Measurements from ENCODE around the gene OR10G8. TPM values are rescaled to one million over a fixed set of nuclear protein-coding genes. Genes with fewer than 3 reads are reported as not detected.

OR10G8 gene
- total RNA-seq, 2 experiments from 2014 or later, result not detected

DNA sequence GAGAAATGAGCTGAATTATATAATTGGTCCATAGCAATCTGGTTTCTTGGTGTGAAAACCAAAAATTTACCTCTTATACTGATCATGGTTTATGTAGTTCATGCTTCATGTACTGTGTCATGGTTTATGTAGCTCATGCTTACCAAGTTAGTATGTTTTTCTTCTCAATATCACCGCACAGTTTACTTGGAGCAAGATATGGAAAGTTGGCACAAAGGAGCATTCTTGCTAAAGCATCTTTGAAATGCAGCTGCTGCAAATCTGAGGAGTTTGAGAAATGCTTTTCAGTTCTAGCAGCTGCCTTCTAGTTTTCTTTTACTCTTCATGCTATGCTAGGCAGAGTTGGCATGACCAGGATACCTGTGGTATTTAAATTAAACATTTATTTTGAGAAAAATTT is 10.1 kb downstream of the OR10G8 start:
- Histone ChIP-seq H3K4me1 (ENCODE audit: insufficient read depth, low read length, poor library complexity, severe bottlenecking) (no peaks in the 10 kb centered on the region), H3K79me2 (ENCODE audit: insufficient read depth, low read depth, low read length) (no peaks in the 10 kb centered on the region), H2AFZ (ENCODE audit: low read length) (no peak overlapping the region), H4K20me1 (ENCODE audit: insufficient read depth, low read length) (no peaks in the 10 kb centered on the region), H3K27ac (ENCODE audit: low read depth, low read length, poor library complexity, severe bottlenecking) (no peak overlapping the region), H3K9me3 (ENCODE audit: low read length) (no peaks in the 10 kb centered on the region), H3K4me3 (ENCODE audit: low read depth, low read length, poor library complexity, severe bottlenecking) (no peak overlapping the region), H3K9me2 (ENCODE audit: insufficient read depth, low read length) (no peaks in the 10 kb centered on the region), H3K4me2 (ENCODE audit: low read length) (no peak overlapping the region), H3K36me3 (ENCODE audit: insufficient read depth, low read length) (no peaks in the 10 kb centered on the region)
- ChIA-PET CTCF (ENCODE audit: unreplicated experiment) (no interaction called here), POLR2A (interaction anchor here (0.6 kb wide), 1 partner anchor 127 kb away, joined by 3 read pairs; no protein-coding TSS in a partner anchor)
- TF ChIP-seq, protein P1, sequence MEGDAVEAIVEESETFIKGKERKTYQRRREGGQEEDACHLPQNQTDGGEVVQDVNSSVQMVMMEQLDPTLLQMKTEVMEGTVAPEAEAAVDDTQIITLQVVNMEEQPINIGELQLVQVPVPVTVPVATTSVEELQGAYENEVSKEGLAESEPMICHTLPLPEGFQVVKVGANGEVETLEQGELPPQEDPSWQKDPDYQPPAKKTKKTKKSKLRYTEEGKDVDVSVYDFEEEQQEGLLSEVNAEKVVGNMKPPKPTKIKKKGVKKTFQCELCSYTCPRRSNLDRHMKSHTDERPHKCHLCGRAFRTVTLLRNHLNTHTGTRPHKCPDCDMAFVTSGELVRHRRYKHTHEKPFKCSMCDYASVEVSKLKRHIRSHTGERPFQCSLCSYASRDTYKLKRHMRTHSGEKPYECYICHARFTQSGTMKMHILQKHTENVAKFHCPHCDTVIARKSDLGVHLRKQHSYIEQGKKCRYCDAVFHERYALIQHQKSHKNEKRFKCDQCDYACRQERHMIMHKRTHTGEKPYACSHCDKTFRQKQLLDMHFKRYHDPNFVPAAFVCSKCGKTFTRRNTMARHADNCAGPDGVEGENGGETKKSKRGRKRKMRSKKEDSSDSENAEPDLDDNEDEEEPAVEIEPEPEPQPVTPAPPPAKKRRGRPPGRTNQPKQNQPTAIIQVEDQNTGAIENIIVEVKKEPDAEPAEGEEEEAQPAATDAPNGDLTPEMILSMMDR (conservative IDR thresholded peaks at IDR 0.05; ENCODE audit: low read length), result no peak
- TF ChIP-seq EZH2phosphoT487 (IDR thresholded peaks at IDR 0.05; ENCODE audit: borderline replicate concordance, low read depth, low read length), result no peak
- intact Hi-C loops (cut with micrococcal nuclease; ENCODE audit: unreplicated experiment), result no loop called here
- no TSS peak for BruUV-seq (replicated peaks)
- DNase-seq (ENCODE audit: low spot score), result no peak

DNA sequence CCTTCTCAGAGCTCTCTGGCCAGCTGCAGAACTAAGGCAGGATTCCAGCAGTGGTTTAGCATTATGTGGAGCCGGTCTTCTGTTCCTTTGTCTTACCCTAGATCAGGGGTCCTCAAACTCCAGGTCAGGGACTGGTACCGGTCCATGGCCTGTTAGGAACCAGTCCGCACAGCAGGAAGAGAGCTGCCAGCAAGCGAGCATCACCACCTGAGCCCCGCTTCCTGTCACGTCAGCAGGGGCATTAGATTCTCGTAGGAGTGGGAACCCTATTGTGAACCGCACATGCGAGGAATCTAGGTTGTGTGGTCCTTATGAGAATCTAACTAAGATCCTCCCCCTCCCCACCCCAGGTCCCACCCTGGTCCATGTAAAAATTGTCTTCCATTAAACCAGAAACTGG is 13.0 kb downstream of the OR10G8 start:
- no TSS peak for BruUV-seq (replicated peaks)
- TF ChIP-seq EZH2phosphoT487 (IDR thresholded peaks at IDR 0.05; ENCODE audit: borderline replicate concordance, low read depth, low read length), result no peak
- TF ChIP-seq, protein P1 (conservative IDR thresholded peaks at IDR 0.05; ENCODE audit: low read length), result no peak
- H3K27ac ChIP-seq (ENCODE audit: low read depth, low read length, poor library complexity, severe bottlenecking), result no peak overlapping the region
- H3K79me2 ChIP-seq (ENCODE audit: insufficient read depth, low read depth, low read length), result no peaks in the 10 kb centered on the region
- no peak overlapping the region for H3K4me2 ChIP-seq (ENCODE audit: low read length)
- ChIA-PET POLR2A (no interaction called here), CTCF (ENCODE audit: unreplicated experiment) (no interaction called here)
- H4K20me1 ChIP-seq (ENCODE audit: insufficient read depth, low read length), result no peaks in the 10 kb centered on the region
- intact Hi-C loops (cut with micrococcal nuclease; ENCODE audit: unreplicated experiment), result no loop called here
- no peak overlapping the region for H3K4me3 ChIP-seq (ENCODE audit: low read depth, low read length, poor library complexity, severe bottlenecking)
- no peak for DNase-seq (ENCODE audit: low spot score)
- H3K36me3 ChIP-seq (ENCODE audit: insufficient read depth, low read length), result no peaks in the 10 kb centered on the region
- no peaks in the 10 kb centered on the region for H3K9me2 ChIP-seq (ENCODE audit: insufficient read depth, low read length)
- no peaks in the 10 kb centered on the region for H3K9me3 ChIP-seq (ENCODE audit: low read length)
- no peaks in the 10 kb centered on the region for H3K4me1 ChIP-seq (ENCODE audit: insufficient read depth, low read length, poor library complexity, severe bottlenecking)
- H2AFZ ChIP-seq (ENCODE audit: low read length), result no peak overlapping the region

DNA sequence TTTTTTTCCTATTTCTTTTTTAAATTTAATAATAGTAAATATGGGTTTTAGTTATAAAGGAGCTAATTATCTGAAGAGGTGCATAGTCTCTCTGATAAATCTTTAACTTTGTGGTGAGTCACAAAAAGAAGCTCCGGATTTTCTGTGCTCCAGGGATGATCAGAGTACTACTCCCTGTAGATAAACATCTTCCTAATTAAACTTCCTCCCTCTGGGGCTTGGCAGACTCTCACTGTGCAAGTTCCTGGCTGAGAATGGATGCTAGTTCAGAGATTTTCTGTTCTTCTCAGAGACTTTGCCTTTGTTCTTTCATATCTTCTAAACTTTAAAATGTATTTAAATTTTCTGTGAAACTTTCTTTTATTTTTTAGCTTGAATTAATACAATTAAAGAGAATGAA is 14.7 kb downstream of the OR10G8 start, which contains the start of gene OR10G7:
TSS of gene OR10G7 (minus strand) at position 72 of the 400 bp plus-strand sequence. CDS start 2,324 bp downstream, outside the sequence.
- Histone ChIP-seq H3K36me3 (ENCODE audit: insufficient read depth, low read length) (no peaks in the 10 kb centered on the region), H3K4me3 (ENCODE audit: low read depth, low read length, poor library complexity, severe bottlenecking) (no peak within 1 kb of the TSS), H3K27ac (ENCODE audit: low read depth, low read length, poor library complexity, severe bottlenecking) (no peak within 1 kb of the TSS), H3K9me3 (ENCODE audit: low read length) (no peaks in the 10 kb centered on the region), H3K79me2 (ENCODE audit: insufficient read depth, low read depth, low read length) (no peaks in the 10 kb centered on the region), H3K9me2 (ENCODE audit: insufficient read depth, low read length) (no peaks in the 10 kb centered on the region), H3K4me2 (ENCODE audit: low read length) (no peak within 1 kb of the TSS), H3K4me1 (ENCODE audit: insufficient read depth, low read length, poor library complexity, severe bottlenecking) (no peaks in the 10 kb centered on the region), H2AFZ (ENCODE audit: low read length) (no peak within 1 kb of the TSS), H4K20me1 (ENCODE audit: insufficient read depth, low read length) (no peaks in the 10 kb centered on the region)
- intact Hi-C loops (cut with micrococcal nuclease; ENCODE audit: unreplicated experiment), result no loop called here
- no peak for DNase-seq (ENCODE audit: low spot score)
- ChIA-PET POLR2A (interaction anchor here (0.8 to 1.0 kb wide), 2 partner anchors 20 to 28 kb away, joined by 3 to 4 read pairs; no protein-coding TSS in a partner anchor), CTCF (ENCODE audit: unreplicated experiment) (no interaction called here)
- no TSS peak for BruUV-seq (replicated peaks)
- TF ChIP-seq, protein P1 (conservative IDR thresholded peaks at IDR 0.05; ENCODE audit: low read length), result no peak
- TF ChIP-seq EZH2phosphoT487 (IDR thresholded peaks at IDR 0.05; ENCODE audit: borderline replicate concordance, low read depth, low read length), result no peak
